HG03280 (cell line): ENCODE data around the gene CPVL.

Experiments
- ATAC-seq: cut with Tn5 transposase; IDR thresholded peaks from one replicate; pipeline ENCODE4 v1.9.1; 2021; ENCODE audit warnings: mild to moderate bottlenecking, moderate library complexity; ENCODE audit not compliant: unreplicated experiment

The CPVL gene

DNA sequence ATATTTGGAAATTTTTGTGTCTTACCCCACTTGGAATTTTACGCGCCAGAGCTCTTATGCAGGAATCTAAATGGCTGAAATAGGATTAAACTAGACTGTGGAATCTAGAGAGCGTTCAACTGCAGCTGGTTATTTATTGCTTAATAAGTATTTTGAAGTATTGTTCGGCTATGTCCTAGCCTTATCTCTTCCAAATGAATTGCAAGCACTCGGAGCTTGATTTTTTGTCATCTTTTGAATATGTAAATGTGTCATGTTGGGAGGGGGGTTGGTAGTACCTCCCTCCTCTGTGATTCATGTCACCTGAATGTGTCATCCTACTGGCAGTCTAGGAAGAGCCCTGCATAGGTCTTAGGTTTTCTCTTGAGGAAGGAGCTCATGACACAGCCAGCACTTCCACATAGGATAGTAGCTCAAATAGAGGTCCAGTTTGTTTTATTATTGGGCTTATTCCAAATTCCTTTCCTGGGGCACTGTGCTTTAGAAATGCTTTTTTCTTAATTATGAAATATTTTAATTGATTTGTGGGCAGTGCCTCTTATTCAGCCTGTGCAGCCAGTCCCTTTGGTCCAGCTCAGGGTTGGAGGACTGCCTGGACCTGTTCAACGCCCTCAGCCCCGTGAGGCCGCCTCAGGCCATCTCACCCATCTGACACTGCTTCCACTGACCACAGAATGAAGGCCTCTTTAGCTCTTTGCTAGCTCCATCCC lies 165.7 kb downstream of the CPVL start:
- no peak for ATAC-seq

DNA sequence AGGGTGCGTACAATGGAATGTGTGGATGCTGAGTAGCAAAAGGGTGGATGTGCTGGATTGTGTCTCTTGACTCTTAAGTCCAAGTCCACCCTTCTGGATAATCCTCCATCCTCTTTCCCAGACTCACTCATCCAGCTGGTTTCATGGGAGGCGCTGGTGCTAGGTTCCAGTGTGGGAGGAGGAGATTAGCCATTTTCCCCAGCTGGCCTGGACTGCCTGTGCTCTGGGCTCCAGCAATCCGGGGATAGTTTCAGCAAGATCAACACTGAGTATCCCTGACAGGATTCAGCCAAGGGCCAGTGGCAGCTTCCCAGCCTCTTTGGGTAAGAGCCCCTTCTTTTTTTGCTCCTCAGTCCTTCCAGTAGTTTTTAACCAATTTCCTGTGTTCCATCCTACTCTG lies 166.6 kb downstream of the CPVL start:
- ATAC-seq, result no peak

- ATAC-seq, result no peak
Observed at GRCh38 chr7:28977881-28978280, 168.5 kb downstream of the CPVL start.

DNA sequence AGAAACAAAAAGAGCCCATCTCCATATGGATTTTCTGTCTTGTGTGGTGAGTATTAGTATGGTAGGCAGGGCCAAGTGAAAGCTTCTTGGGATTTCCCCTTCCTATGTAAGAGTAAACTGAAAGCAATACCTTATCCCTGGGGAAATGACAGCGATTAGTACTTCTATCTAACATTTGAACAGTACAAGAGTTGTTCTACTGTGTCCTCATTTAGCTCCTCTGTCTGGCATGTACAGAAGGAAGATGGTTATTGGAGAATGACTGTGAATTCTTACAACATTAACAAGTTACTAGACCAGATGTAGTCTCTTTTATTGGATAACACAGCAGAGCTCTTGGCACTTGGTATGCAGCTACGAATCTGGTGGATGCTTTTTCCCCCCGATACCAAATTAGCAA lies 170.3 kb downstream of the CPVL start:
- no peak for ATAC-seq

- ATAC-seq, result no peak
Observed at GRCh38 chr7:28973591-28973990, 172.7 kb downstream of the CPVL start.

- no peak for ATAC-seq
Observed at GRCh38 chr7:28964056-28964455, 182.3 kb downstream of the CPVL start.

DNA sequence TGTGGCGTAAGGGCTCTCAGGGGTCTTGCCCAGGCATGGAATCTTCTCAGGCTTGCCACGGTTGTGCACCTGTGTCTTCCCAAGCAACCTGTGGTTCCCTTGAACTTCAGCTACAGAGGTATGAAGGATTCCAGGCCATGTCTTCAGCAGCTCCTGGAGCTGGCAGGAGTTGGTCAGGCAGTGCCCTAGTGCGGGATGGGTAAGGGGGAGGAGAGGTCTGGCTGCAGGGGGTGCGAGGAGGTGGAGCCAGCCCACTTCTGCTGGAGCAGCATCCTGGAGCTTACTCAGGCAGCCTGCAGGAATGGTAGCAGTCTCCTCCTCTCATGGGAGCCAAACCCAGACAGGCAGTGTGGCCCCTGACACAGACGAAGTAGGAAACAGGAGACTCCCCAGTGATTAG lies 184.4 kb downstream of the CPVL start:
- ATAC-seq, result no peak

- no peak for ATAC-seq
Observed at GRCh38 chr7:28960071-28960840, 186.1 kb downstream of the CPVL start.

GRCh38 chr7:28958980-28959347 lies 187.4 kb downstream of the CPVL start:
- ATAC-seq, result no peak

GRCh38 chr7:28958235-28958979 lies 187.9 kb downstream of the CPVL start, which contains the start of gene TRIL:
Gene TRIL, minus strand, starts transcription at chr7:28958330. Its CDS starts 284 bp downstream, at chr7:28958046.
- no peak for ATAC-seq

DNA sequence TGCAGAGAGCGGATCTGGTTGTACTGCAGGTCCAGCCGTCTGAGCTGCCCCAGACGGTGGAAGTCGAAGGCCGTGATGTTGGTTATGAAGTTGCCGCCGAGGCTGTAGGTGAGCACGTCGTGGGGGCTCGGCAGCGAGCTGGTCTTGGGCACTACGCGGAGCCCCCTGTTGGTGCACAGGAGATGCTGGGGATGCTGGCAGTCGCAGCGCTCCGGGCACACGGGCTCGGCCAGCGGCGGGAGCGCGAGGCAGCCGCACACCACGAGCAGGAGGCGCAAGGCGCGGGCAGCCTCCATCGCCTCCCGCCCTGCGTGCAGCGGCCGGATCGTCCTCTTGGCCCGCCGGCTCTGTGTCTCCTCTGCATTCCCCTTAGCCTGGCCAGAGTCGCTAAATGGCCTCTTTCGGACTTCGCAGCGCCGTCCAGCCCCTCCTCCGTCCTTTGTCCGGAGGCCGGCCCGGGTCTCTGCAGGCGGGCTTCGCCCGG lies 188.5 kb downstream of the CPVL start:
- no peak for ATAC-seq

DNA sequence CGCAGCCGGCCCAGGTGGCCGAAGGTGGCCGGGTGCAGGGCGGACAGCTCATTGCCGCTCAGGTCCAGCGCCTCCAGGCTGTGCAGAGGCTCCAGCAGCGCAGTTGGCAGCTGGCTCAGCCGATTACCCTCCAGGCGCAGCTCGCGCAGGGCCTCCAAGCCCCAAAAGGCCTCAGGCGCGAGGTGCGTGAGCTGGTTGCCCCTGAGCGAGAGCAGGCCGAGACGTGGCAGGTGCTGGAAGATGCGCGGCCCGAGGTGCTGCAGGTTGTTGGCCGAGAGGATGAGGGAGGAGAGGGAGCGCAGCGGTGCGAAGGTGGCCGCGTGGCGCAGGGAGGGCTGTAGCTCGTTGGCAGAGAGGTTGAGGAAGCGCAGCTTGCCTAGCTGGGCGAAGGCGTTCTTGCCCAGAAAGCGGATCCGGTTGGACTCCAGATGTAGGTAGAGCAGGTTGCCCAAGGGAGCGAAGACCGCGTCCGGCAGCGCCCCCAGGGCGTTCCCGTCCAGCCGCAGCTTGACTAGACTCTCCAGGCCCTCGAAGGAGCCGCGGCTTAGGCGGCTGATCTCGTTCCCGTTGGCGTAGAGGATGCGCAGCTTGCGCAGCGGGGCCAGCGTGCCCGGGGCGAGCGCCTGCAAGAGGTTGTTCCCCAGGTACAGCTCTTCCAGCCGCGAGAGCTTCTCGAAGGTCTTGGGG lies 189.1 kb downstream of the CPVL start:
- no peak for ATAC-seq

DNA sequence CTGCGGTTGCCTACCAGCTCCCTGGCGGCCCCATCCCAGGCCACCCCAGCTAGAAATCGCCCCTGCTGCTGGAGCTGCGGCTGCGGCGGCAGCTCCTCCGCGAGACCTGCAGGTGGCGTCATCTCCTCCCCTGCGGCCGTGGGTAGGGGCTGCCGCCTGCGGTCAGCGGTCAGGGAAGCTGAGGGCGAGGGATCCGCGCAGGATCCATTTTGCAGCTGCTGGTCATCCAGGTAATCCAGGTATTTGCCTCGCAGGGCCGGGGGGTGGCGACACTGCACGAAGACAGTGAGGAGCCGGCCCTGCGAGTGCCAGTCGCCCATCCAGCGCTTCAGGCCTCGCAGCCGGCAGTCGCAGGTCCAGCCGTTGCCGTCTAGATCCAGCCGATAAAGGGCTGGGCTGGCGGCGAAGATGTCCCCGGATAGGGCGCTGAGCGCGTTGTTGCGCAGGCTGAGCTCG lies 189.7 kb downstream of the CPVL start:
- ATAC-seq, result no peak

DNA sequence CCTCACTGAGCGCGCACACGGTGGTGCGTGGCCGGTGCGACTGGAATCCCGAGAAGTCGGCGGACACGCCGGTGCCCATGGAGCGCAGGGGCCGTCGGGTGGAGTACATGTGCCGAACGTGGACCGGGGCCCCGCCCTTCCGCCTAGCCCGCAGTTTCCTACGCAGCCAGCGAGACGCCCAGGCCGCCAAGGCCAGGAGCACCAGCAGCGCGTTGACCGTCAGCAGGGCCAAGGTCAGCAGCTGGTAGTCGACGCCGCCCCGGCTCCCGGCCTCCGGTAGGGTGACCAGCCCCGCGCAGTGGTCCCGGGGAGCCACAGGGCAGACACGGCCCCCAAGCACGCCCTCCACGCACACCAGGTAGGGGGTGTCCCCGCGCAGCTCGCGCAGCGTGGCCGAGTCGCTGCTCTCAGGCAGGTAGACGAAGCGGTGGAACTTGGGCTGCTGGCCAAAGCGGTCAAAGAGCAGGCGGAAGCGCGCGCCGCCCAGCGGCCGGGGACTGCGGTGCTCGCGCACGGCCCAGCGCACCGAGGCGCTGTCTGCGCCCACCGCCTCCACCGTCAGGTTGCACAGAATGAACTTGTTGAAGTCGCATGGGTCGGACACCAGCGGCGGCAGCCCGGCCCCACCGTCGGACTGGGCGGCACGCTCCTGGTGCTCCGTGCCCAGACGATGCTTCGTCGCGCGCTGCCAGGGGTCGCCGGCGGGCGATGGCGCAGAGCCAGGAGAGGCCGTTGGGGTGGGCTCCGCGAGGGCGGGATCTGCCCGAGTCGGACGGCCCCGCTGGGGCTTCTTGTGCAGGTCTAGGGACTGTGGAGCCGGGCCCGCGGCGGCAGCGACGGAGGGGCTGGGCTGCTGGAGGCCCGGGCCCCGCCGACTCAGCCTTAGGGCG lies 190.4 kb downstream of the CPVL start:
- ATAC-seq, result no peak

DNA sequence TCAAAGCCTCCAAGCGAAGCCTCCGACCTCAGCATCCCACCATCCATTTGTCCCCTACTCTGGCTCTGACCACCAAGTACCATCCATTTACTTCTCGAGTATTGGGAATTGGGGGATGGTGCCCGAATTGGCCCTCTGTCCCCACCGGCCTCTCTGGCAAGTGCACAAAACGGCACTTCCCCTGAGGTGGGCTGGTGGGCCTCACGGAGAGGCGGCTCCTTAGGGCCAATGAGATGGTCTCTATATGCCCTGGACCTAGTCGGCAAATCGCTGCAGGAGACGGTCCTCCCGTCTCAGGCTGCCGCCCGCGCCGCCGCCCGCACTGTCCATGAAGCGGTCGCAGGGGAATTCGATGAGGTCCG lies 191.0 kb downstream of the CPVL start:
- ATAC-seq, result no peak

DNA sequence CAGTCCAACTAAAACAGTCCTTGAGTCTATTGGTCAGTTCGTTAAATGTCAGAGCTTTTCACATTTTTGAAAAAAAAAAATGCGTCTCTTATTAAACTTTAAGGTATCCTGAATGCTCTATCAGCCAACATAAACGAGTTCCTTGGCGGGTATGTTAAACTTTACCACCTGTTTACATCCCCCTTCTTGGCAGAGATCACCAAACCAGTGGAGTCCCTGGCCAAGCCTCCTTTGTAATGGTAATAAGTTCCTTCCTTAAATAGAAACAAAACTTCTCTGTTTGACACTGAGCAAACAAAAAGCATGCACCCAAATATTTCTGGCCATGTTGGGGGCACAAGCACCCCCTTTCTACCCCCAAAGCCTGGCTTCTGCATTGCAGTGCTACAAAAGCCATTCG lies 191.4 kb downstream of the CPVL start:
- no peak for ATAC-seq

DNA sequence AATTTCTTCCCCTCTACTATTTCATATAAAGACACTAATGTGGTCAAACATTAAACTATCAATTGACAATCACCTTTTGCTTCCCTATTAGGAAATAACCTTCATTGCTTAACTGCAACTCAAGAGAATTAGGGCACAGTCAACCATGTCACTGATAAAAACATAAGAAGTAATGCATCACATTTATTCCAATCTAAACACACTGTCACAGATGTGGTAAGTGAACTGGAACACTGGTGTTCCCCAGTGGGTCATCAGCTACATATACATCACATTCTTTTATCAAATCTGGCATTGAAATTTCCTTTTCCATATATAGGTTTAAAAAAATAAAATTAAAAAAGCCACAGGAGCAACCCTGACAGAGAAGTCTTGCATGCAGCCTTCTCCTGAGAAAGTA lies 191.9 kb downstream of the CPVL start:
- ATAC-seq, result no peak

GRCh38 chr7:28953633-28954032 lies 192.7 kb downstream of the CPVL start:
- ATAC-seq, result no peak
